T-helper 22 cell (primary cell): Measurements from ENCODE around the gene ELF2.
"Not testable (repeated sequence)": the region's sequence is repeated elsewhere in the genome, so short reads cannot be mapped to it uniquely, and the experiment has no call there.

ENCODE experiments used
- DNase-seq: peaks from one replicate; pipeline ENCODE4 v3.0.0-alpha.2; 2020; ENCODE audit warnings: low read depth

ELF2 gene

GRCh38 chr4:139177049-139177868, at the start of gene ELF2:
TSS of gene ELF2 (minus strand) at chr4:139177218. CDS start at chr4:139137701, 39,517 bp downstream.
- peak; percentile 86 for DNase-seq

- DNase-seq: no peak
Measured at GRCh38 chr4:139223682-139224317, 46.8 kb upstream of the ELF2 start.

GRCh38 chr4:139222215-139222614, 45.2 kb upstream of the ELF2 start:
- DNase-seq: no peak

- DNase-seq: no peak
Measured at GRCh38 chr4:139221687-139222086, 44.7 kb upstream of the ELF2 start.

GRCh38 chr4:139219450-139220055, 42.5 kb upstream of the ELF2 start:
- no peak for DNase-seq

GRCh38 chr4:139214039-139214534, 37.1 kb upstream of the ELF2 start:
- DNase-seq: no peak

GRCh38 chr4:139213633-139214032, 36.6 kb upstream of the ELF2 start:
- DNase-seq: not testable (repeated sequence)

GRCh38 chr4:139212900-139213299, 35.9 kb upstream of the ELF2 start:
- DNase-seq: no peak

- no peak for DNase-seq
Measured at GRCh38 chr4:139210486-139210885, 33.5 kb upstream of the ELF2 start.

- no peak for DNase-seq
Measured at GRCh38 chr4:139209470-139210063, 32.5 kb upstream of the ELF2 start.

GRCh38 chr4:139208404-139208945, 31.5 kb upstream of the ELF2 start:
- DNase-seq: peak; percentile 1

GRCh38 chr4:139207873-139208403, 30.9 kb upstream of the ELF2 start:
- no peak for DNase-seq

- no peak for DNase-seq
Measured at GRCh38 chr4:139207247-139207646, 30.2 kb upstream of the ELF2 start.

GRCh38 chr4:139202991-139203390, 26.0 kb upstream of the ELF2 start:
- DNase-seq: no peak

- no peak for DNase-seq
Measured at GRCh38 chr4:139200506-139200905, 23.5 kb upstream of the ELF2 start.

- DNase-seq: no peak
Measured at GRCh38 chr4:139200102-139200501, 23.1 kb upstream of the ELF2 start.

- DNase-seq: not testable (repeated sequence)
Measured at GRCh38 chr4:139197214-139197613, 20.2 kb upstream of the ELF2 start.

- DNase-seq: no peak
Measured at GRCh38 chr4:139196462-139196861, 19.4 kb upstream of the ELF2 start.

GRCh38 chr4:139191373-139191772, 14.4 kb upstream of the ELF2 start:
- DNase-seq: no peak

- DNase-seq: no peak
Measured at GRCh38 chr4:139189972-139190371, 13.0 kb upstream of the ELF2 start.

- no peak for DNase-seq
Measured at GRCh38 chr4:139189417-139189749, 12.4 kb upstream of the ELF2 start.
